ENCODE measurements around the gene GDPD3. TPM values are rescaled to one million over a fixed set of nuclear protein-coding genes. Genes with fewer than 3 reads are reported as not detected.
"Not testable (repeated sequence)": the region's sequence is repeated elsewhere in the genome, so short reads cannot be mapped to it uniquely, and the experiment has no call there.

The GDPD3 gene
- total RNA-seq, 1 experiment from 2014 or later, result not detected

- in situ Hi-C loops (cut with HindIII; ENCODE audit: low pct_unique_long_range_greater_than_20kb, low sequenced_read_pairs), result no loop called here
- DNase-seq (ENCODE audit: low read depth), result no peak
Observed at GRCh38 chr16:30131869-30132475, 18.6 kb upstream of the GDPD3 start.

GRCh38 chr16:30127993-30128392 lies 14.7 kb upstream of the GDPD3 start:
- in situ Hi-C loops (cut with HindIII; ENCODE audit: low pct_unique_long_range_greater_than_20kb, low sequenced_read_pairs), result no loop called here

DNA sequence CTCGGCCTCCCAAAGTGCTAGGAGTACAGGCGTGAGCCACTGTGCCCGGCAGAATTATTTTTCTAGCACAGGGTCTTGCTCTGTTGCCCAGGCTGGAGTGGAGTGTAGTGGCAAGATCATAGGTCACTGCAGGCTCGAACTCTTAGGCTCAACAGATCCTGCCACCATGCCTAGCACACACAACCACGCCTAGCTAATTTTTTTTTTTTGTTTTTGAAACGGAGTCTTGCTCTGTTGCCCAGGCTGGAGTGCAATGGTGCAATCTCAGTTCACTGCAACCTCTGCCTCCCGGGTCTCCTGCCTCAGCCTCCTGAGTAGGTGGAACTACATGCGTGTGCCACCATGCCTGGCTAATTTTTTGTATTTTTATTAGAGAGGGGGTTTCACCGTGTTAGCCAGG lies 12.4 kb upstream of the GDPD3 start:
- in situ Hi-C loops (cut with HindIII; ENCODE audit: low pct_unique_long_range_greater_than_20kb, low sequenced_read_pairs), result not testable (repeated sequence)

More at GRCh38 chr16:30127993-30128392, 14.7 kb upstream of the GDPD3 start:
- no peak for DNase-seq (ENCODE audit: low read depth)

DNA sequence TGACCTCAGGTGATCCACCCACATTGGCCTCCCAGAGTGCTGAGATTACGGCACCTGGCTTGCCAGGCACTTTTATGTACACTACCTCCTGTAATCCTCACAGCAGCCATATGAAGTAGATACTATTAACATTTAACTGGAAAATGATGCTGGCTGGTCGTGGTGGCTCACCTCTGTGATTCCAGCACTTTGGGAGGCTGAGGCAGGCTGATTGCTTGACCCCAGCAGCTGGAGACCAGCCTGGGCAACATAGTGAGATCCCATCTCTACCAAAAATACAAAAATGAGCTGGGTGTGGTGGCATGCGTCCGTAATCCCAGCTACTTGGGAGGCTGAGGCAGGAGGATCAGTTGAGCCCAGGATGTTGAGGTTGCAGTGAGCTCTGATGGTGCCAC lies 11.6 kb upstream of the GDPD3 start:
- no peak for DNase-seq (ENCODE audit: low read depth)
- in situ Hi-C loops (cut with HindIII; ENCODE audit: low pct_unique_long_range_greater_than_20kb, low sequenced_read_pairs), result no loop called here

More for the DNA sequence above, 12.4 kb upstream of the GDPD3 start:
- not testable (repeated sequence) for DNase-seq (ENCODE audit: low read depth)

- in situ Hi-C loops (cut with HindIII; ENCODE audit: low pct_unique_long_range_greater_than_20kb, low sequenced_read_pairs), result no loop called here
- no peak for DNase-seq (ENCODE audit: low read depth)
Observed at GRCh38 chr16:30122604-30123160, 9.3 kb upstream of the GDPD3 start.

- in situ Hi-C loops (cut with HindIII; ENCODE audit: low pct_unique_long_range_greater_than_20kb, low sequenced_read_pairs), result no loop called here
- DNase-seq (ENCODE audit: low read depth), result no peak
Observed at GRCh38 chr16:30121741-30122571, 8.6 kb upstream of the GDPD3 start.

DNA sequence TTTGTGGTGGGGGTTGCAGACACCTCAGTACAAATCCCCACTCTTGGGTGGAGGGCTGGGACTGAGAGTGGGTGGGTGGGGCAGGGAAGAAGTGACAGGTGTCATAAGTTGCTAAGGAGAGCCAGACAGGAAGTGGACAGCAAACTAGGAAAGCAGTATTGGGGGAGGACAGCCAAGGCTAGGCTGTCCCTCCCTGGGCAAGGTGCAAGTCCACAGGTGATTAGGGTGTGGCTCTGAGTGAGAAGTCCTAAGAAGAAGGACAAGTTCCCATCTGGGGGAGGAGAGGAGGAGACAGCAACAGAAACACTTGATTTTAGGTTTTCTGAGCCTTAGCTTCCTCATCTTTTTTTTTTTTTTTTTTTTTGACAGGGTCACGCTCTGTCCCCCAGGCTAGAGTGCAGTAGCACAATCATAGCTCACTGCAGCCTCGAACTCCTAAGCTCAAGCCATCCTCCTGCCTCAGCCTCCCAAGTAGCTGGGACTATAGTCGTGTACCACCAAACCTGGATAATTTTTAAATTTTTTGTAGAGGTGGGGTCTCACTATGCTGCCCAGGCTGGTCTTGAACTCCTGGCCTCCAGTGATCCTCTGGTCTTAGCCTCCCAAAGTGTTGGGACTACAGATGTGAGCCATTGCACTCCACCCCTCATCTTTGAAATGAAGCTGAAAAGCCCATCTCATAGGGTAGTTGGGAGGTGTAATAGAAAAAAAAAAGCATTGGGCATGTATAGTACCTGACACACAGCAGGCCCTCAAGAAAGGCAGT lies 7.2 kb upstream of the GDPD3 start:
- in situ Hi-C loops (cut with HindIII; ENCODE audit: low pct_unique_long_range_greater_than_20kb, low sequenced_read_pairs), result no loop called here
- DNase-seq (ENCODE audit: low read depth), result no peak

GRCh38 chr16:30119428-30119827 lies 6.1 kb upstream of the GDPD3 start:
- in situ Hi-C loops (cut with HindIII; ENCODE audit: low pct_unique_long_range_greater_than_20kb, low sequenced_read_pairs), result no loop called here
- no peak for DNase-seq (ENCODE audit: low read depth)

DNA sequence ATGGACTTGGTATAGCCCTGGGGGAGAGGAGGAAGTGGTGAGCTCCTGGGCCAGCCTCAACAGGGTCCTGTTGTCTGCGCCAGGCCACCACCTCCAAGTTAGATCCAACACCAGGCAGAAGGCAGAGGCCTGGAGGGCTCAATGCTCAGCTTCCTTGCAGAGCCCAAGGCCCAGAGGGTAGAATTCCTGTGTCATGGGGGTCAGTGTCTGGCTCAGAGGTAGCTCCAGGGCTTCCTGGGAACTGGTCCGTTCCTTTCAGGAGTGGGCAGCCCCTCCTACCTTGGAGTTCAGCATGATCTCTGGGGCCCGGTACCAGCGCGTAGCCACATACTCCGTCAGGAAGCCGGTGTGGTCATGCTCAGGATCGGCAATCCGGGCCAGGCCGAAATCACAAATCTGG lies 4.4 kb upstream of the GDPD3 start:
- no peak for DNase-seq (ENCODE audit: low read depth)
- in situ Hi-C loops (cut with HindIII; ENCODE audit: low pct_unique_long_range_greater_than_20kb, low sequenced_read_pairs), result no loop called here

DNA sequence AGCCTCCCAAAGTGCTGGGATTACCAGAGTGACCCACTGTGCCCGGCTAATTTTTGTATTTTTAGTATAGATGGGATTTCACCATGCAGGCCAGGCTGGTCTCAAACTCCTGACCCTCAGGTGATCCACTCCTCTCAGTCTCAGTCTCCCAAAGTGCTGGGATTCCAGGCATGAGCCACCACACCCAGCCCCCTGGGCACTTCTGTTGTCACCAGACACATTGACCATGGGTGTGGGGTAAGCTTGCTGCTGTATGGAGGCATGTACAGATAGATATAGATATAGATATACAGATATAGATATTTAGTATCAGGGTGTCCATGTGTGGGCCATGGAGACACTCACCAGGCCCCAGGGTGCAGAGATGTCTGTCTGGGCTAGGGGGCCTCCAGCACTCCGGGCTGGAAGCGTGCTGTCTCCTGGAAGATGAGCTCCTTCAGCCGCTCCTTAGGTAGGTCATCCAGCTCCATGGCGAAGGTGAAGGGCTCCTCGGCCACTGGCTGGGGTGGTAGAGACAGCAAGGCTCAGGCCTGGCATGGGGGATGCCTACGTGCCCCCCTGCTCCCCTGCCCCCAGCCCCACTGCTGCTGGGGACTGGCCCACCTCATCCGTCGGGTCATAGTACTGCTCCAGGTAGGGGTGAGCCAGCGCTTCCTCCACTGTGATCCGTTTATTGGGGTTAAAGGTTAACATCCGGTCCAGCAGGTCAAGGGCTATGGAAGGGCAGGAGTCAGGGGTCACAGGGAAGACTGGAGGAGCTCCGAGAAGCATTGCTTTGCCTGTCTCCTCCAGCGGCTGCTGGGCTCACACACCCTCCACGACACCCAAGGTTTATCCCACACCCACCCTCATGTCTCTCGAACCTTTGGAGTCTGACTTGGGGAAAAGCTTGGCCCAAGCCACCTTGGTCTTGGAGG lies 3.2 kb upstream of the GDPD3 start:
- in situ Hi-C loops (cut with HindIII; ENCODE audit: low pct_unique_long_range_greater_than_20kb, low sequenced_read_pairs), result no loop called here
- DNase-seq (ENCODE audit: low read depth), result no peak

DNA sequence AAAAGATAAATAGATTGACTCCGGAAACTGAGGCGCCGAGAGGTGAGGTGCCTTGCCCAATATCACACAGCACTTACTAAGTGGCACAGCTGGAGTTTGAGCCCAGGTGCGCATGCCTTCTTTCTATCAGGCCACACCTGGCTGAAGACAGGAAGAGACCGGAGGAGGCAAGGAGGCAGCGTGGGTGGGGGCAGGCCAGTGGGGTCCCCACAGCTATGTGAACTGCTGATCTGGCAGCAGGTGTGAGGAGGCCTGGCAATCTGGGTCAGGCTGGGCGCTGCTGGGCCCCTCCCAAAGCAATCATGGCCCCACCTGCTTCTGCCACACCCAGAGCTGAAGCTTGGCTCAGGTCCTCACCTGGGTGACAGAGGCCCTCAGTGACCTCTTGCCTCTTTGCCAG lies 1.9 kb upstream of the GDPD3 start:
- in situ Hi-C loops (cut with HindIII; ENCODE audit: low pct_unique_long_range_greater_than_20kb, low sequenced_read_pairs), result no loop called here
- no peak for DNase-seq (ENCODE audit: low read depth)

DNA sequence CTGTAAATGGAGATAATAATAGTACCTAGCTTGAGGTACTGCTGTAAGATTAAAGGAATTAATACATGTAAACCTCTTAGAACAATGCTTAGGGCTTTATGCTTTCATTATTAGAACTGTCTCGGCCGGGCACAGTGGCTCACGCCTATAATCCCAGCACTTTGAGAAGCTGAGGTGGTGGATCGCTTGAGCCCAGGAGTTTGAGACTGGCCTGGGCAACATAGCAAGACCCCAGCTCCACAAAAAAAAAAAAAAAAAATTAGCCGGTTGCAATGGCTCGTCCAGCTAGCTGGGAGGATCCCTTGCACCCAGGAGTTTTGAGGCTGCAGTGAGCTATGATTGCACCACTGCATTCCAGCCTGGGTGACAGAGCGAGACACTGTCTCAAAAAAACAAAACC lies 1.5 kb upstream of the GDPD3 start:
- DNase-seq (ENCODE audit: low read depth); in situ Hi-C loops (cut with HindIII; ENCODE audit: low pct_unique_long_range_greater_than_20kb, low sequenced_read_pairs): not testable (repeated sequence)

GRCh38 chr16:30114411-30114810 lies 1.1 kb upstream of the GDPD3 start:
- no peak for DNase-seq (ENCODE audit: low read depth)
- in situ Hi-C loops (cut with HindIII; ENCODE audit: low pct_unique_long_range_greater_than_20kb, low sequenced_read_pairs), result no loop called here

- DNase-seq (ENCODE audit: low read depth), result no peak
- in situ Hi-C loops (cut with HindIII; ENCODE audit: low pct_unique_long_range_greater_than_20kb, low sequenced_read_pairs), result no loop called here
Observed at GRCh38 chr16:30113711-30114333, 485 bp upstream of the GDPD3 start.

DNA sequence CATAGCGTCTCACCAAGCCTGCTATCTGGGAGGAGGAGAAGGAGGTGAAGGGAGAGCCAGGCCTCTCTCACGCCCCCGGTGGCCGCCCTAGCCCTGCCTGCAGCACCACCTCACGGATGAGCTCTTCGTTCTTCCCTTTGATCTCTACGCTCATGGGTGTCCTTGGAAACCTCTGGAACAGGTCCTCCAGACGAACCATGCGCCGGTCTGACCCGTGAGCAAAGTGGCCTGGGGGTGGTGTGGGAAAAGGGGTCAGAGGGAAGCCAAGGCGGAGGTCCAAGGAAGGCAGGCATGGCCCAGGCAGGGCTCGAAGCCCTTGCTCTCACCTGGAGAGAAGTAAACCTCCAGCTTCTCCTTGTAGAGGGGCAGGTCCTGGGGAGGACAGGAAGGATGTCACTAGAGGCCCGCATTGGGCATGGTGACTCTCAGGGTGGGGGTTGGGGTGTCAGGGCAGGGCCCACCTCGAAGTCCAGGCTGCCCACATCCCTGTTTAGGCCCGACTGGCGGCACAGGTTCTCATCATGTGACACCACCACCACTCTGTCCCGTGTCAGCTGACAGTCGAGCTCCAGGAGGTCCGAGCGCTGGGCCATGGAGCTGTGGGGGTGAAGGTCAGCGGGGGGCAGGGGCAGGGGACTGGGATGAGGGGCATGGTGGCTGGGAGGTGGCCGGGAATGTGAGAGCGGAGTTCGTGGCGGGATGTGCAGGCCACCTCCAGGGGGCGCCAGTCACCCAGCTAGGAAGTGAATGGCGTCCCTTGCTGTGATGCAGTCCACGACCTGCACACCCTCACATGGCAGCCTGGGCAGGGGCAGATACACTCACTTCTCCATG lies 923 bp downstream of the GDPD3 start:
- in situ Hi-C loops (cut with HindIII; ENCODE audit: low pct_unique_long_range_greater_than_20kb, low sequenced_read_pairs), result no loop called here
- DNase-seq (ENCODE audit: low read depth), result no peak

GRCh38 chr16:30110661-30111060 lies 2.7 kb downstream of the GDPD3 start:
- DNase-seq (ENCODE audit: low read depth), result no peak
- in situ Hi-C loops (cut with HindIII; ENCODE audit: low pct_unique_long_range_greater_than_20kb, low sequenced_read_pairs), result no loop called here
